HepG2 (cell line): ENCODE data around the gene VWA1. TPM values are rescaled to one million over a fixed set of nuclear protein-coding genes. Genes with fewer than 3 reads are reported as not detected.
A peak's percentile ranks its signal among the peaks of the same experiment; 100 is the strongest.

Experiments used
- AHR ChIP-seq: IDR thresholded peaks from 2 replicates; pipeline ENCODE4 v1.6.1; 2018; ENCODE audit warnings: missing genetic modification reagents, missing compliant biosample characterization
- ATF7 ChIP-seq, 2 experiments: fragments of 450-650 bp in 1 of 2; sonication (generic) in 1 of 2; formaldehyde crosslinking in 1 of 2; IDR thresholded peaks; 2 replicates each; pipeline versions ENCODE4 v1.4.0 to v1.6.1; 2016 to 2020; ENCODE audit warnings: antibody characterized with exemption in 1 of 2, mild to moderate bottlenecking in 1 of 2, missing genetic modification reagents in 1 of 2
- CBFB ChIP-seq: sonication (generic); formaldehyde crosslinking; IDR thresholded peaks from 2 replicates; pipeline ENCODE4 v1.4.0; 2020; ENCODE audit warnings: missing genetic modification reagents
- HDAC2 ChIP-seq: sonication (generic); formaldehyde crosslinking; IDR thresholded peaks from 2 replicates; pipeline ENCODE4 v1.4.0; 2020; ENCODE audit warnings: missing genetic modification reagents
- HNRNPL ChIP-seq: fragments of 200-400 bp; formaldehyde crosslinking; IDR thresholded peaks from 2 replicates; pipeline ENCODE4 v1.6.1; 2017; ENCODE audit warnings: mild to moderate bottlenecking, low read depth, low read length
- HOXA3 ChIP-seq: sonication (generic); formaldehyde crosslinking; IDR thresholded peaks from 2 replicates; pipeline ENCODE4 v1.5.0; 2020; ENCODE audit warnings: missing genetic modification reagents
- KDM5B ChIP-seq: sonication (generic); formaldehyde crosslinking; IDR thresholded peaks from 2 replicates; pipeline ENCODE4 v1.4.0; 2020; ENCODE audit warnings: missing genetic modification reagents, mild to moderate bottlenecking, borderline replicate concordance
- NCOA1 ChIP-seq: sonication (generic); formaldehyde crosslinking; IDR thresholded peaks from 2 replicates; pipeline ENCODE4 v1.9.0; 2021; ENCODE audit warnings: missing genetic modification reagents
- NFRKB ChIP-seq: fragments of 450-650 bp; IDR thresholded peaks from 2 replicates; pipeline ENCODE4 v1.6.1; 2017
- NONO ChIP-seq, 2 experiments: fragments of 450-650 bp in 1 of 2; sonication (generic) in 1 of 2; formaldehyde crosslinking in 1 of 2; IDR thresholded peaks in 1 of 2; conservative IDR thresholded peaks in 1 of 2; 2 replicates each; pipeline versions ENCODE4 v1.6.1 to v1.8.0; 2017 to 2022; ENCODE audit warnings: mild to moderate bottlenecking in 1 of 2, missing genetic modification reagents in 1 of 2, moderate library complexity in 1 of 2
- REL ChIP-seq: sonication (generic); formaldehyde crosslinking; conservative IDR thresholded peaks from 2 replicates; pipeline ENCODE4 v1.8.0; 2022; ENCODE audit warnings: mild to moderate bottlenecking, missing genetic modification reagents, moderate library complexity
- RFX5 ChIP-seq: IDR thresholded peaks from 2 replicates; pipeline ENCODE4 v1.6.1; 2011; ENCODE audit warnings: low read depth, low read length, improper control_type of control experiment
- SIN3A ChIP-seq: IDR thresholded peaks from 2 replicates; pipeline ENCODE4 v1.6.1; 2011; ENCODE audit warnings: low read depth, mild to moderate bottlenecking, control low read depth, low read length, borderline replicate concordance
- TCF12 ChIP-seq, 2 experiments: fragments of 450-650 bp in 1 of 2; sonication (generic) in 1 of 2; formaldehyde crosslinking in 1 of 2; IDR thresholded peaks; 2 replicates each; pipeline versions ENCODE4 v1.6.1 to v1.8.0; 2017 to 2022; ENCODE audit warnings: antibody characterized with exemption in 1 of 2, mild to moderate bottlenecking in 1 of 2, missing genetic modification reagents in 1 of 2, moderate library complexity in 1 of 2
- TGIF2 ChIP-seq: IDR thresholded peaks from 2 replicates; pipeline ENCODE4 v1.6.1; 2016; ENCODE audit warnings: control low read depth, missing compliant biosample characterization
- ZFP91 ChIP-seq: sonication (generic); formaldehyde crosslinking; IDR thresholded peaks from 2 replicates; pipeline ENCODE4 v1.9.0; 2022; ENCODE audit warnings: missing genetic modification reagents, mild to moderate bottlenecking, borderline replicate concordance
- ZFX ChIP-seq: sonication (generic); formaldehyde crosslinking; IDR thresholded peaks from 2 replicates; pipeline ENCODE4 v1.4.0; 2020; ENCODE audit warnings: mild to moderate bottlenecking, low read depth, missing genetic modification reagents, moderate library complexity
- ZNF136 ChIP-seq: sonication (generic); formaldehyde crosslinking; IDR thresholded peaks from 2 replicates; pipeline ENCODE4 v1.8.1; 2022; ENCODE audit warnings: low read depth, mild to moderate bottlenecking, moderate library complexity, missing genetic modification reagents
- ZNF274 ChIP-seq: sonication (generic); formaldehyde crosslinking; IDR thresholded peaks from 2 replicates; pipeline ENCODE4 v1.5.1; 2020; ENCODE audit warnings: mild to moderate bottlenecking, missing genetic modification reagents
- ZNF660 ChIP-seq: sonication (generic); formaldehyde crosslinking; IDR thresholded peaks from 2 replicates; pipeline ENCODE4 v1.5.1; 2020; ENCODE audit warnings: mild to moderate bottlenecking, low read depth, missing genetic modification reagents, borderline replicate concordance
- ZSCAN25 ChIP-seq: sonication (generic); formaldehyde crosslinking; IDR thresholded peaks from 2 replicates; pipeline ENCODE4 v1.8.0; 2022; ENCODE audit warnings: mild to moderate bottlenecking, missing genetic modification reagents
- polyA plus RNA-seq, 8 experiments: library from polyadenylated mRNA; depleted of rRNA in 3 of 8; stranded (reverse) in 7 of 8; unstranded in 1 of 8; fragments of >200 nt; fragmentation: Illumina TruSeq in 4 of 8; extraction: Trizol in 4 of 8; gene quantifications; 2 replicates each; pipeline versions ENCODE4 v1.2.1 to v1.2.3, GENCODE V29; 2011 to 2016; ENCODE audit warnings: low read depth in 4 of 8, missing spikeins in 1 of 8, mixed read lengths in 1 of 8; ENCODE audit not compliant: insufficient read depth in 1 of 8
- total RNA-seq, 5 experiments: library from RNA; depleted of rRNA; stranded (reverse); fragments of >200 nt; fragmentation: Illumina TruSeq; extraction: Trizol; gene quantifications; 2 replicates each; pipeline ENCODE4 v1.2.3, GENCODE V29; 2016; ENCODE audit warnings: low read depth in 1 of 5
- TF ChIP-seq, protein P1 (sequence below): sonication (generic); formaldehyde crosslinking; IDR thresholded peaks from 2 replicates; pipeline ENCODE4 v1.8.1; 2023; ENCODE audit warnings: mild to moderate bottlenecking, inconsistent platforms, moderate library complexity, missing genetic modification reagents, borderline replicate concordance
- TF ChIP-seq, protein P2 (sequence below): sonication (generic); formaldehyde crosslinking; IDR thresholded peaks from 2 replicates; pipeline ENCODE4 v1.5.1; 2020; ENCODE audit warnings: mild to moderate bottlenecking, missing genetic modification reagents, moderate library complexity

VWA1 gene
- total and polyA plus RNA-seq, 2 of the 13 experiments (the other 11 are each of a cell fraction or from before 2014, with no cell fraction given): 40.9 to 57.5 TPM

DNA sequence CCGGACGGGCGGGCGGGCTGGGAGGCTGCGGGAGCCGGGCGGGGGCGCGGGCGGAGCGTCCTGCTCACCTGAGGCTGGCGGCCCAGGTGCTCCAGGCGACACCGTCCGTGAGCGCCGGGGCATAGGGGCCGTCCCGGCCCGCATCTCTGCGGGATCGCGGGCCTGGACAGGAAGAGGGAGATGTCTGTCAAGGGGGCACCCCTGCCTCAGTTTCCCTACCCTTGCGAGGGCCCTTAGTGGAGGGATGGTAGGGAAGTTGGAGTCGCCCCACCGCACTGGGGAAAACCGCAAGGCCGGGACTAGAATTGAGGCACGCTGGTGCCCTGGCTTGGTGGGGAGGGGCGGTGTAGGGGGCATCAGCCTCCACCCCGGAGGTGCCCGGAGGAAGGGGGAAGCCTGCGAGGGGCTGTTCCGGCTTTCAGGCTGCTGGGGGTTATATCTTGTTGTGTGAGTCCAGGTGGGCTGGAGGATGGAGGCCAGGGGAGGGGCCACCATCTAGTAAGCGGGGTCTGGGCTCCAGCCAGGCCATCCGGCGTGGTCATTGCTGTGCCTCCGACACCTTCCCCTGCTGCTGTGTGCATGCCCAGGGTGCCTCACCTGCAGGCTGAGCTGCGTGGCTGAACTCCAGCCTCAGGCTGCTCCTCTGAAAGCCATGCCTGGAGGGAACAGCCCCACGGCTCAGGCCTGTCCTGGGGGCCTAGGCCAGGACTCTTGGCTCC is 580 bp downstream of the VWA1 start (continued):
- no peak for TF ChIP-seq TCF12 (IDR thresholded peaks at IDR 0.05)
- no peak for TF ChIP-seq TCF12 (CRISPR knock-in tag; IDR thresholded peaks at IDR 0.05)
- 0 out of 2 replicates have a peak, but pooled peaks have one; percentile 25 for TF ChIP-seq ZNF274 (CRISPR knock-in tag)
- peak; percentile 70 for TF ChIP-seq HNRNPL
- 0 out of 2 replicates have a peak, but pooled peaks have one; percentile 28 for TF ChIP-seq ZSCAN25 (CRISPR knock-in tag)
- TF ChIP-seq, protein P1, sequence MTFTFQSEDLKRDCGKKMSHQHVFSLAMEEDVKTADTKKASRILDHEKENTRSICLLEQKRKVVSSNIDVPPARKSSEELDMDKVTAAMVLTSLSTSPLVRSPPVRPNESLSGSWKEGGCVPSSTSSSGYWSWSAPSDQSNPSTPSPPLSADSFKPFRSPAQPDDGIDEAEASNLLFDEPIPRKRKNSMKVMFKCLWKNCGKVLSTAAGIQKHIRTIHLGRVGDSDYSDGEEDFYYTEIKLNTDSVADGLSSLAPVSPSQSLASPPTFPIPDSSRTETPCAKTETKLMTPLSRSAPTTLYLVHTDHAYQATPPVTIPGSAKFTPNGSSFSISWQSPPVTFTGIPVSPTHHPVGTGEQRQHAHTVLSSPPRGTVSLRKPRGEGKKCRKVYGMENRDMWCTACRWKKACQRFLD (CRISPR knock-in tag): 0 out of 2 replicates have a peak, but pooled peaks have one; percentile 12
- TF ChIP-seq SIN3A: no peak
- TF ChIP-seq HDAC2 (CRISPR knock-in tag): 0 out of 2 replicates have a peak, but pooled peaks have one; percentile 25
- TF ChIP-seq NCOA1 (CRISPR knock-in tag): no peak
- TF ChIP-seq ZNF136: no peak
- no peak for TF ChIP-seq RFX5
- TF ChIP-seq ZFX: peak; percentile 62
- TF ChIP-seq, protein P2, sequence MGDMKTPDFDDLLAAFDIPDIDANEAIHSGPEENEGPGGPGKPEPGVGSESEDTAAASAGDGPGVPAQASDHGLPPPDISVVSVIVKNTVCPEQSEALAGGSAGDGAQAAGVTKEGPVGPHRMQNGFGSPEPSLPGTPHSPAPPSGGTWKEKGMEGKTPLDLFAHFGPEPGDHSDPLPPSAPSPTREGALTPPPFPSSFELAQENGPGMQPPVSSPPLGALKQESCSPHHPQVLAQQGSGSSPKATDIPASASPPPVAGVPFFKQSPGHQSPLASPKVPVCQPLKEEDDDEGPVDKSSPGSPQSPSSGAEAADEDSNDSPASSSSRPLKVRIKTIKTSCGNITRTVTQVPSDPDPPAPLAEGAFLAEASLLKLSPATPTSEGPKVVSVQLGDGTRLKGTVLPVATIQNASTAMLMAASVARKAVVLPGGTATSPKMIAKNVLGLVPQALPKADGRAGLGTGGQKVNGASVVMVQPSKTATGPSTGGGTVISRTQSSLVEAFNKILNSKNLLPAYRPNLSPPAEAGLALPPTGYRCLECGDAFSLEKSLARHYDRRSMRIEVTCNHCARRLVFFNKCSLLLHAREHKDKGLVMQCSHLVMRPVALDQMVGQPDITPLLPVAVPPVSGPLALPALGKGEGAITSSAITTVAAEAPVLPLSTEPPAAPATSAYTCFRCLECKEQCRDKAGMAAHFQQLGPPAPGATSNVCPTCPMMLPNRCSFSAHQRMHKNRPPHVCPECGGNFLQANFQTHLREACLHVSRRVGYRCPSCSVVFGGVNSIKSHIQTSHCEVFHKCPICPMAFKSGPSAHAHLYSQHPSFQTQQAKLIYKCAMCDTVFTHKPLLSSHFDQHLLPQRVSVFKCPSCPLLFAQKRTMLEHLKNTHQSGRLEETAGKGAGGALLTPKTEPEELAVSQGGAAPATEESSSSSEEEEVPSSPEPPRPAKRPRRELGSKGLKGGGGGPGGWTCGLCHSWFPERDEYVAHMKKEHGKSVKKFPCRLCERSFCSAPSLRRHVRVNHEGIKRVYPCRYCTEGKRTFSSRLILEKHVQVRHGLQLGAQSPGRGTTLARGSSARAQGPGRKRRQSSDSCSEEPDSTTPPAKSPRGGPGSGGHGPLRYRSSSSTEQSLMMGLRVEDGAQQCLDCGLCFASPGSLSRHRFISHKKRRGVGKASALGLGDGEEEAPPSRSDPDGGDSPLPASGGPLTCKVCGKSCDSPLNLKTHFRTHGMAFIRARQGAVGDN (CRISPR knock-in tag): peak; percentile 35; the same call in 1 of the 2 replicates
- no peak for TF ChIP-seq TGIF2 (CRISPR knock-in tag)
- TF ChIP-seq ZFP91: 0 out of 2 replicates have a peak, but pooled peaks have one; percentile 13
- TF ChIP-seq NFRKB: no peak
- TF ChIP-seq REL: no peak
- no peak for TF ChIP-seq CBFB (CRISPR knock-in tag)
- no peak for TF ChIP-seq ATF7 (IDR thresholded peaks at IDR 0.05)
- TF ChIP-seq ATF7 (CRISPR knock-in tag; IDR thresholded peaks at IDR 0.05): no peak
- no peak for TF ChIP-seq NONO (IDR thresholded peaks at IDR 0.05)
- TF ChIP-seq NONO (CRISPR knock-in tag; conservative IDR thresholded peaks at IDR 0.05): no peak
- peak; percentile 29; the same call in 1 of the 2 replicates for TF ChIP-seq KDM5B (CRISPR knock-in tag)
- peak; percentile 8; the same call in 1 of the 2 replicates for TF ChIP-seq HOXA3 (CRISPR knock-in tag)
- TF ChIP-seq AHR: no peak
- TF ChIP-seq ZNF660 (CRISPR knock-in tag): no peak
